Measurements from ENCODE around the gene GRK3.

GRK3 gene

DNA sequence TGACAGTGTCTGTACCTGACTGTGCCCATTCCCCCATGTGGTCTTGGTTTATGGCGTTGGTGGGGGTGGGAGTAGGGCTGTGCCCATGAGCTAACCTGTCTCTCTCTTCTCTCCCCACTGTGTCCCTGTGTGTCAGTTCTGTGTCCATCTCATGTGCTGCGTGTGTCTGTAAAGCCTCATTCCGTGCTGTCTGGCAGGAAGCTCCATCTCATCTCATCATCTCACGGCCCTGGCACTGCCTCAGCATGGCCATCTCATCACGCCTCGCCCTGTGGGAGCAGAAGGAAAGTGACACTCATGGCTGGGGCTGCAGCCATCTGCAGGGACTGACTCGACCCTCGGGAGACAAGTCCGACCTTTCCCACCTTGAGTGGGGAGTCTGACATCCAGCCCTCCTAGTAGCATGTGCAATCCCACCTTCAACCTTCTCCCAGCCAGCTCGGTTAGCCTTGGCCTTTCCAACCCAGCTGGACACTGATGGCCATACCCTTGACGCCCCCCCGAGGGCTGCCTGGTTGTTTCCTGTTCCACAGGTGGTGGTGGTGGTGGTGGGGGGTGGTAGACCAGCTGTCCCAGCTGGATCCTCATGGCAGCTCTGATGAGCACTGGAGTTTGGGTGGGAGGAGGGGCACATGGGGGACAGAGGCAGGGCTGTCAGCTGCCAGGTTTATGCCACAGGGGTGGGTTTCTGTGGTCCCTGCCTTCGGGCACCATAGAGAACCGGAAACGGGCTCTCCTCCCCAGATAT lies 196.5 kb downstream of the GRK3 start:
- no peaks in the 10 kb centered on the region for H3K4me1 ChIP-seq (ENCODE audit: control insufficient read depth, insufficient read depth, low read length)
- no peaks in the 10 kb centered on the region for H3K36me3 ChIP-seq (ENCODE audit: control insufficient read depth, insufficient read depth, low read length)
- no peak overlapping the region for H3K4me3 ChIP-seq (ENCODE audit: low read depth, low read length)
- H3K9me3 ChIP-seq (ENCODE audit: control insufficient read depth, insufficient read depth, low read length) = no peaks in the 10 kb centered on the region
- no peaks in the 10 kb centered on the region for H3K27me3 ChIP-seq (ENCODE audit: control insufficient read depth, insufficient read depth, low read length)
- H3K9ac ChIP-seq (ENCODE audit: low read depth, low read length) = no peak overlapping the region

DNA sequence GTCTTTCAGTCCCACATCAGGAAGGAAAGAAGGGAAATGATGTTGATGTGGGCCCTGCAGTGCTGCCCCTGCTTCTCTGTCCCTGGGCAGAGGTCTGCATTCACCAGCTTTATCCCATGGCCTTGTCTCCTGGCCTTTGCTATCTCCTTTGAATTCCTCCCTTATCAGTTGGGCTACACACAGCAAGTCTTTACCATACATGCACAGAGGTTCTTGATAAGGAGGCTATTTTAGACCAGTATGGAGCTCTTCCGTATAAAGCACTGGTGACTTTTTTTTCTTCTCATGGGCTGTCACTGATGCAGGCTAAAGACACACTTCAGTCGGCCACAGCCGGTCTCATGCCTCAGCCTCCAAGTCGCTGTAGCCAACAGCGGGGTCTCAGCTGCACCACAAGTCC lies 197.7 kb downstream of the GRK3 start:
- Histone ChIP-seq H3K36me3 (ENCODE audit: control insufficient read depth, insufficient read depth, low read length) (no peaks in the 10 kb centered on the region), H3K27me3 (ENCODE audit: control insufficient read depth, insufficient read depth, low read length) (no peaks in the 10 kb centered on the region), H3K4me1 (ENCODE audit: control insufficient read depth, insufficient read depth, low read length) (no peaks in the 10 kb centered on the region), H3K9ac (ENCODE audit: low read depth, low read length) (no peak overlapping the region), H3K4me3 (ENCODE audit: low read depth, low read length) (no peak overlapping the region), H3K9me3 (ENCODE audit: control insufficient read depth, insufficient read depth, low read length) (no peaks in the 10 kb centered on the region)

DNA sequence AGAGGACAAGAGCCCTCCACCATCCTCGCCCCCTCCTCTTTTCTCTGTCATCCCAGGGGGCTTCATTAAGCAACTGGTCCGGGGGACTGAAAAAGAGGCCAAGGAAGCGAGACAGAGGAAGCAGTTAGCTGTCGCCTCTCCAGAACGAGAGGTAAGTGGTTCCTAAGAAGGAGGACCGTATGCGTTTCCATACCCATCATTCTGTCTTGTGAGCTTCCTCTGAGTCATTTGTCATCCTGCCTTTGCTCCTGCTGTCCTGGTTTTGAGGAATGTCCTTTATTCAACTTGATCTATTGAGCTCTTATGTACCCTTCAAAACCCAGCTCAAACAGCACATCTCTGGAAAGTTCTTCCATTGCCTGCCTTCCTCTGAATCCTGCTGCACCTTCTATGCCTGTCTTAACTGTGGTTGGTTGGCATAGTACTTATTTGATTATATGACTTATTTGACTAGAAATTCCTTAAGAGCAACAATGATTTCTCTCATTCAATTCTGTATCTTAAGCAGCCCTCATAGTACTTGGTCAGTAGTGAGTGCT lies 198.8 kb downstream of the GRK3 start:
- H3K4me1 ChIP-seq (ENCODE audit: control insufficient read depth, insufficient read depth, low read length) = no peaks in the 10 kb centered on the region
- H3K9ac ChIP-seq (ENCODE audit: low read depth, low read length) = no peak overlapping the region
- no peak overlapping the region for H3K4me3 ChIP-seq (ENCODE audit: low read depth, low read length)
- H3K36me3 ChIP-seq (ENCODE audit: control insufficient read depth, insufficient read depth, low read length) = no peaks in the 10 kb centered on the region
- H3K27me3 ChIP-seq (ENCODE audit: control insufficient read depth, insufficient read depth, low read length) = no peaks in the 10 kb centered on the region
- H3K9me3 ChIP-seq (ENCODE audit: control insufficient read depth, insufficient read depth, low read length) = no peaks in the 10 kb centered on the region

DNA sequence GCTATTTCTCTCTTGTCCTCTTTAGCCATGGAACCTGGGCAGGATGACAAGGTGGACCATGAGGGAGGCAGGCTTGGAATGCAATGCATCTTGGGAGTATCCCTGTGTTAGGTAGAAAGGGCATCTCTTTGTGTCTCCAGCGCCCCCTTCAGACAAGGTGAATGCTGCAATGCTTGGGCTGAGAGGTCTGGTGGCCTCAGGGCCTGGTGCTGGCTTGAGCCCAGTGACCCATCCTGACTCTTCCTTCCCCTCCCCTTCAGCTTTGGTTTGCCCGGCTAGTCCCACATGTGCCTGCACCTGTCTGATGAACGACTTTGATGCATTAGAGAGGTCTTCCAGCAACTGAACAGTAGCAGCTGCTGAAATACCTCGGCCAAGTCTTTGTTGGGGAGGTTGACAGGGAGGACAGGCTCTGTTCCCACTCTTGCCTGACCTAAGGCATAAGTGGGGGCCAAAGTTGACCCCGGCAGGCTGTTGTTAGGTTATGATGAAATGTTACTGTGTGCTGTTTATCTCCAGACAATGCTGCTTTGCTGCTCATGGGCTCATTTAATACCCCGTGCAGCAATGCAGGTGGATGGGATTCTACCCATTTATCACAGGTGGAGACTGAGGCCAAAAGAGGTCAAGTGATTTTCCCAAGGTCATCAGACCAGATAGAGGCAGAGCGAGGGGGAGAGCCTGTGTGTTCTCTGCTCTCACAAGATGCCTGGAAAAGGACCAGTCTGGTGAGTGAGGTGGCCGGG lies 200.0 kb downstream of the GRK3 start:
- Histone ChIP-seq H3K9me3 (ENCODE audit: control insufficient read depth, insufficient read depth, low read length) (no peaks in the 10 kb centered on the region), H3K9ac (ENCODE audit: low read depth, low read length) (no peak overlapping the region), H3K36me3 (ENCODE audit: control insufficient read depth, insufficient read depth, low read length) (no peaks in the 10 kb centered on the region), H3K4me3 (ENCODE audit: low read depth, low read length) (no peak overlapping the region), H3K27me3 (ENCODE audit: control insufficient read depth, insufficient read depth, low read length) (no peaks in the 10 kb centered on the region), H3K4me1 (ENCODE audit: control insufficient read depth, insufficient read depth, low read length) (no peaks in the 10 kb centered on the region)

DNA sequence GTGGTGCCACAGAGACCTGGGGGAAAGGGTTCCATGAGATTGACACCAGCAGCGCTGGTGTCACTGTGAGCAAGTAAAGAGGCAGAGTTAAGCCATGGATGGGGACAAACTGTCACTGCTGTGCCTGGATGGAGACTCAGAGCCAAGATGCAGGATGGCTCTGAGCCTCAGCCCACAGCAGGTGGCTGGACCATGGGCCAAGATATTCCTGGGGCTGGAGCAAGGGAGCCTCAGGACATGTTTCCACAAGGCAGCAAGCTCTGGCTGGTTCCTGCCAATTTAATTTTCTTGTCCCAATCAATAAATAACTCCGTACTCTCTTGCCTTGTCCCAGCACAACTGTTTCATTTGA lies 200.5 kb downstream of the GRK3 start:
- Histone ChIP-seq H3K4me1 (ENCODE audit: control insufficient read depth, insufficient read depth, low read length) (no peaks in the 10 kb centered on the region), H3K27me3 (ENCODE audit: control insufficient read depth, insufficient read depth, low read length) (no peaks in the 10 kb centered on the region), H3K9ac (ENCODE audit: low read depth, low read length) (no peak overlapping the region), H3K9me3 (ENCODE audit: control insufficient read depth, insufficient read depth, low read length) (no peaks in the 10 kb centered on the region), H3K4me3 (ENCODE audit: low read depth, low read length) (no peak overlapping the region), H3K36me3 (ENCODE audit: control insufficient read depth, insufficient read depth, low read length) (no peaks in the 10 kb centered on the region)

DNA sequence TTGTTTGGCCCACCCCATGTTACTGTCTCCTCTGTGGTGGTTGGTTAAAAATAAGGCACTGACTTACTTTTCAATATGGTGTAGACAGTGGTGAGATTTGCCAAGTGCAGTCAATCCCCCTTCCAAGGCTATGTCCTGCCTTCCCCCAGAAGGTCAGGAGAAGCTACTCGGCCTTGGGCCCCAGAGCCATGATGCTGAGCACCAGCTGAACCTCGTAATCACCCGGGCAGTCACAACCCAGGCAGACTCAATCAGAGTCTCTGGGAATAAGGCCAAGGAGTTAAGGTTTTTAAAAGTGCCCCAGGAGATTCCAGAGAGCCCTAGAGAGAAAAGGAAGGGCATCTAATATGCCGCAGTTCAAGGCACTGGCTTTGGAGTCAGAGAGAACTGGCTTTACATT lies 201.3 kb downstream of the GRK3 start:
- Histone ChIP-seq H3K27me3 (ENCODE audit: control insufficient read depth, insufficient read depth, low read length) (no peaks in the 10 kb centered on the region), H3K4me1 (ENCODE audit: control insufficient read depth, insufficient read depth, low read length) (no peaks in the 10 kb centered on the region), H3K4me3 (ENCODE audit: low read depth, low read length) (no peak overlapping the region), H3K36me3 (ENCODE audit: control insufficient read depth, insufficient read depth, low read length) (no peaks in the 10 kb centered on the region), H3K9me3 (ENCODE audit: control insufficient read depth, insufficient read depth, low read length) (no peaks in the 10 kb centered on the region), H3K9ac (ENCODE audit: low read depth, low read length) (no peak overlapping the region)

DNA sequence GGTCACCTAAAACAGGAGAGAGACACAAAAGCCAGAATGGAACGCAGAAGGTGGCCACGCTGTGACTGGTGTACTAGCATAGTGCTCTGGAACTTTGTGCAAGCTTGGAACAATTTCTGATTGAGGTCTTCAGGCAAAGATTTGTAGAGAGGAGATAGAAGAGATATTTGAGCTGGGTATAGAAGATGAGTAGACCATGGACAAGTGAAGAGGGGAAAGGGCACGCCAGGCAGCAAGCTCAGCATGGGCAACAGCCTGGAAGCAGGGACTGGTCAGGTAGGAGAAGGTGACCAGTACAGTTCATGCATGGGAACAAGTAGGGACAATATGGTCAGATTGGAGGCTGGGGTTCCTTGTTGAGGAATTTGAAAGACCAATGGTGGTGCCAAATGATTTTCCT lies 201.9 kb downstream of the GRK3 start:
- Histone ChIP-seq H3K9me3 (ENCODE audit: control insufficient read depth, insufficient read depth, low read length) (no peaks in the 10 kb centered on the region), H3K4me1 (ENCODE audit: control insufficient read depth, insufficient read depth, low read length) (no peaks in the 10 kb centered on the region), H3K9ac (ENCODE audit: low read depth, low read length) (no peak overlapping the region), H3K4me3 (ENCODE audit: low read depth, low read length) (no peak overlapping the region), H3K36me3 (ENCODE audit: control insufficient read depth, insufficient read depth, low read length) (no peaks in the 10 kb centered on the region), H3K27me3 (ENCODE audit: control insufficient read depth, insufficient read depth, low read length) (no peaks in the 10 kb centered on the region)

DNA sequence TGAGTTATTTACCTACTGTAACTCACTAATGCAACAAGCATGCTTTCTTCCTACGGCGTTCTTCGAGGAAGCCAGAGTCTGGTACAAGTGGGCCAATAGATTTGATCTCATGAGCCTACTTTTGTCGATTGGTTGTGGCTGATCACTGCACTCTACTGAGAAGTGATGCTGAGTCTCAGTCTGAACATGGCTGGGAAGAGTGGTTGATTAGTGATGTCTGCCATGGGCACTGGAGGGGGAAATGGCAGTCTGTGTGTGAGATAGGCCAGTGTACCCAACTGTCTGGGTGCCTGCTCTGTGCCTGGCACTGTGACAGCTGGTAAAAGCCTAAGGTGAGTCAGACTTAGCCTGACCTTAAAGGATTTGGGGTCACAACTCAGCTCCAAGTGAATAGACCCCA lies 205.9 kb downstream of the GRK3 start:
- H3K27me3 ChIP-seq (ENCODE audit: control insufficient read depth, insufficient read depth, low read length) = no peaks in the 10 kb centered on the region
- no peaks in the 10 kb centered on the region for H3K4me1 ChIP-seq (ENCODE audit: control insufficient read depth, insufficient read depth, low read length)
- H3K4me3 ChIP-seq (ENCODE audit: low read depth, low read length) = no peak overlapping the region
- H3K9ac ChIP-seq (ENCODE audit: low read depth, low read length) = no peak overlapping the region
- H3K9me3 ChIP-seq (ENCODE audit: control insufficient read depth, insufficient read depth, low read length) = no peaks in the 10 kb centered on the region
- no peaks in the 10 kb centered on the region for H3K36me3 ChIP-seq (ENCODE audit: control insufficient read depth, insufficient read depth, low read length)

DNA sequence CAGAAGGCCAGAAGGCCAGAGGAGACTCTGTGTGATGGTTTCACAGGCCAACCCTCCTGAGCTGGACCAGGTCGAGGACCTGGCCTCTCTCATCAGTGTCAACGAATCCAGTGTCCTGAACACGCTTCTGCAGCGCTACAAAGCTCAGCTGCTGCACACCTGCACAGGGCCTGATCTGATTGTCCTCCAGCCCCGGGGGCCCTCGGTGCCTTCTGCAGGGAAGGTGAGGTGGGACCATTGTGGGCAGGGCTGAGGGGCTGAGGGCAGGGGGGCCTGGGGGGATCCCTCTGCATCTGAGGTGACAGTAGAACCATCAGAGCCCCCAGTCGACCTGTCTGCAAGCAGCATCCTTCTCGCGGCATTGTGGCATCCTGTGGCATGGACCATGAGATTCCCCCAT lies 207.8 kb downstream of the GRK3 start:
- Histone ChIP-seq H3K4me3 (ENCODE audit: low read depth, low read length) (no peak overlapping the region), H3K4me1 (ENCODE audit: control insufficient read depth, insufficient read depth, low read length) (no peaks in the 10 kb centered on the region), H3K9me3 (ENCODE audit: control insufficient read depth, insufficient read depth, low read length) (no peaks in the 10 kb centered on the region), H3K9ac (ENCODE audit: low read depth, low read length) (no peak overlapping the region), H3K27me3 (ENCODE audit: control insufficient read depth, insufficient read depth, low read length) (no peaks in the 10 kb centered on the region), H3K36me3 (ENCODE audit: control insufficient read depth, insufficient read depth, low read length) (no peaks in the 10 kb centered on the region)

DNA sequence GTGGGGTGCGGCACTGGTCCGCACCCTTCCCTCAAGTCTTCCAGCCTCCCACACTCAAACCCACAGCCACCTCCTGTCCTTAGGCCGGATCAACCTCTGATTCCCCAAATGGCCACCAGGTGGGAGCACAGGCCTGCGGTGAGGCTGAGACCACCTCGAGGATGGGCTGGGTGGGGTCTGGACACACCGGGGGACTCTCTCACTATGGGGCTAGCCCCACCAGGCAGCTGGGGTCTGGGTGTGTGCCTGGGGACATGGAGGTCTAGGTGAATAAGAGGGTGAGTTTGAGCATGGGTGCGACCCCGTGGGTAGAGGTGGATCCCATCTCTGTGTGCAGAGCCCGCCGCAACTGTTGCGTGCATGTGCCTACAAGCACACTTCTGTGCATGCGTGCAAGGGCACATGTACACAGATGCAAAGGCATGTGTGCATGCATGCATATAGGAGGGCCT lies 210.1 kb downstream of the GRK3 start:
- Histone ChIP-seq H3K9ac (ENCODE audit: low read depth, low read length) (no peak overlapping the region), H3K4me3 (ENCODE audit: low read depth, low read length) (no peak overlapping the region), H3K27me3 (ENCODE audit: control insufficient read depth, insufficient read depth, low read length) (no peaks in the 10 kb centered on the region), H3K4me1 (ENCODE audit: control insufficient read depth, insufficient read depth, low read length) (no peaks in the 10 kb centered on the region), H3K36me3 (ENCODE audit: control insufficient read depth, insufficient read depth, low read length) (no peaks in the 10 kb centered on the region), H3K9me3 (ENCODE audit: control insufficient read depth, insufficient read depth, low read length) (no peaks in the 10 kb centered on the region)

DNA sequence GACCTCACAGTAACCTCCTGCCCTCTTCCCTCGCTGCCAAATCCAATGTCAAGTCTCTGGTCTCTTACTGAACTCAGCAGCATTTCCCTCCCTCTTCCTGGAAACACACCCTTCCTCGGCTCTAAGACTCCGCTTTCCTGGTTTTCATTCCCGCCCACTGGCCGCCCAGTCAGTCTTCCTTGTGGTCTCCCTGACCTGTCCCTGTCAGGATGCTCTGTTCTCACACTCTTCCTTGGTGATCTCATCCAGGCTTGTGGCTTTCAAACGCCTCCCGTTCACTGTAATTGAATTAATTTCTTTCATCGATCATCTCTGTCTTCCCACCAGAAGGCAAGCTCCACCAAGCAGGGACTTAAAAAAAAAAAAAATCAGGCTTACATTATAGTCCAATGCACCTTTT lies 211.1 kb downstream of the GRK3 start:
- Histone ChIP-seq H3K9ac (ENCODE audit: low read depth, low read length) (no peak overlapping the region), H3K9me3 (ENCODE audit: control insufficient read depth, insufficient read depth, low read length) (no peaks in the 10 kb centered on the region), H3K4me1 (ENCODE audit: control insufficient read depth, insufficient read depth, low read length) (no peaks in the 10 kb centered on the region), H3K36me3 (ENCODE audit: control insufficient read depth, insufficient read depth, low read length) (no peaks in the 10 kb centered on the region), H3K27me3 (ENCODE audit: control insufficient read depth, insufficient read depth, low read length) (no peaks in the 10 kb centered on the region), H3K4me3 (ENCODE audit: low read depth, low read length) (no peak overlapping the region)

DNA sequence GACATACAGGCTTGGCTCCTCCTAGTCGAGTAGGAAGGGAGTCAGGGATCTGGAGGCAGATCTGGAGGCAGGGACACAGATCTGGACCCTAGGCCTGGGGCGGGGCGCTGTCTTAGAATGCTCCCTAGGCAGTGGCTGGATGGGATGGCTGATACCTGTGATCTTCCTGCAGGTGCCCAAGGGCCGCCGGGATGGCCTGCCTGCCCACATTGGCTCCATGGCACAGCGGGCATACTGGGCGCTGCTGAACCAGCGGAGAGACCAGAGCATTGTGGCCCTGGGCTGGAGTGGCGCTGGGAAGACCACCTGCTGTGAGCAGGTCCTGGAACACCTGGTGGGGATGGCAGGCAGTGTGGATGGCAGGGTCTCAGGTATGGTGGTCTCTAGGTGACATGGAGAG lies 212.9 kb downstream of the GRK3 start:
- Histone ChIP-seq H3K4me3 (ENCODE audit: low read depth, low read length) (no peak overlapping the region), H3K36me3 (ENCODE audit: control insufficient read depth, insufficient read depth, low read length) (no peaks in the 10 kb centered on the region), H3K27me3 (ENCODE audit: control insufficient read depth, insufficient read depth, low read length) (no peaks in the 10 kb centered on the region), H3K9me3 (ENCODE audit: control insufficient read depth, insufficient read depth, low read length) (no peaks in the 10 kb centered on the region), H3K9ac (ENCODE audit: low read depth, low read length) (no peak overlapping the region), H3K4me1 (ENCODE audit: control insufficient read depth, insufficient read depth, low read length) (no peaks in the 10 kb centered on the region)

Measured in iPS-15b (cell line).